Omental fat pad (tissue), 4 donors: ENCODE measurements around the gene ARFGAP1. TPM values are rescaled to one million over a fixed set of nuclear protein-coding genes. Genes with fewer than 3 reads are reported as not detected.

Experiments used
- ATAC-seq: fragments of 150-250 bp; one replicate; pipeline ENCODE4 v1.9.1; 2016; ENCODE audit warnings: mild to moderate bottlenecking, moderate library complexity; ENCODE audit not compliant: low FRiP score
- DNase-seq: peaks from one replicate; pipeline ENCODE4 v3.0.0-alpha.2; 2019; ENCODE audit warnings: low spot score
- total RNA-seq, 4 donors: library from RNA; depleted of rRNA; stranded (reverse); fragments of >200 nt; gene quantifications; one replicate each; pipeline ENCODE4 v1.1.0, GENCODE V29; 2016
- TF ChIP-seq, protein P1 (sequence below), 3 donors: fragments of 450-650 bp; IDR thresholded peaks; one replicate each; pipeline ENCODE4 v1.5.1; 2016 to 2017; ENCODE audit warnings: antibody characterized with exemption in 3 of 3, mild to moderate bottlenecking in 3 of 3, moderate library complexity in 2 of 3

ARFGAP1 gene
- total RNA-seq, 4 donors from 2014 or later = 29.2 to 59.7 (median 41.3) TPM

DNA sequence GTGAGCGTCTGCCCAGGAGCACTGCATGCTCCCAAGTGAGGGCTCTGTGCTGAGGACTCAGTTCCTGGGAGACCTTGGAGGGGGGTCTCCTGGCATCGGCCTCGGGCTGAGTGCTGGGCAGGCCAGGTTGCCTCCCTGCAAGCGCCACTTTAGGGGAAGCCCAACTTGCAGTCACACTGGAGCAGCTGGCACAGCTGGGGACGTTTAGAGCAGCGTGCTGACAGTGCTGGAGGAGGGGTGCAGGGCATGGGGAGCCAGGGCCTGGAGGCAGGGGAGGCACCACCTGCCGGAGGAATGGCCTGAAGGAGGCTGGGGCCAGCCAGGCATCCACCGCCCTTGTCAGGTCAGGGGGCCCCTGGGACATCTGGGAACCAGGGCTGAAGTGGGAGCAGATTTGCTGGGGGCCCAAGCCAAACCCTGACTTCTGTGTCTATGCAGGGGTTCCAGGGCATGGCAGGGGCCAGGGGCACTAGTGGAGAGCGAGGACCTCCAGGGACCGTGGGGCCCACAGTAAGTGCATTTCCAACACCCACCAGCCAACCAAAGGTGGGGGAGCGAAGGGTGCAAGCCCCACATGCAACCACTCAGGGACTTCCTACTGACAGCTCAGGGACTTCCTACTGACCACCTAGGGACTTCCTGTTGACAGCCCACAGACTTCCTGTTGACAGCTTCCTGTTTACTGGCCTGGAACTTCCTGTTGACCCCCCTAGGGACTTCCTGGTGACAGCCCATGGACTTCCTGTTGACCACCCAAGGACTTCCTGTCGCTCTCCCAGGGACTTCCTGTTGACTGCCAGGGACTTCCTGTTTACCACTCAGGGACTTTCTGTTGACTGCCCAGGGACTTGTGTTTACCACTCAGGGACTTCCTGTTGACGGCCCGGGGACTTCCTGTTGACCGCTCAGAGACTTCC lies 54.0 kb downstream of the ARFGAP1 start:
- ATAC-seq = no peak
- DNase-seq = no peak
- TF ChIP-seq, protein P1, sequence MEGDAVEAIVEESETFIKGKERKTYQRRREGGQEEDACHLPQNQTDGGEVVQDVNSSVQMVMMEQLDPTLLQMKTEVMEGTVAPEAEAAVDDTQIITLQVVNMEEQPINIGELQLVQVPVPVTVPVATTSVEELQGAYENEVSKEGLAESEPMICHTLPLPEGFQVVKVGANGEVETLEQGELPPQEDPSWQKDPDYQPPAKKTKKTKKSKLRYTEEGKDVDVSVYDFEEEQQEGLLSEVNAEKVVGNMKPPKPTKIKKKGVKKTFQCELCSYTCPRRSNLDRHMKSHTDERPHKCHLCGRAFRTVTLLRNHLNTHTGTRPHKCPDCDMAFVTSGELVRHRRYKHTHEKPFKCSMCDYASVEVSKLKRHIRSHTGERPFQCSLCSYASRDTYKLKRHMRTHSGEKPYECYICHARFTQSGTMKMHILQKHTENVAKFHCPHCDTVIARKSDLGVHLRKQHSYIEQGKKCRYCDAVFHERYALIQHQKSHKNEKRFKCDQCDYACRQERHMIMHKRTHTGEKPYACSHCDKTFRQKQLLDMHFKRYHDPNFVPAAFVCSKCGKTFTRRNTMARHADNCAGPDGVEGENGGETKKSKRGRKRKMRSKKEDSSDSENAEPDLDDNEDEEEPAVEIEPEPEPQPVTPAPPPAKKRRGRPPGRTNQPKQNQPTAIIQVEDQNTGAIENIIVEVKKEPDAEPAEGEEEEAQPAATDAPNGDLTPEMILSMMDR (IDR thresholded peaks at IDR 0.05) = no peak

DNA sequence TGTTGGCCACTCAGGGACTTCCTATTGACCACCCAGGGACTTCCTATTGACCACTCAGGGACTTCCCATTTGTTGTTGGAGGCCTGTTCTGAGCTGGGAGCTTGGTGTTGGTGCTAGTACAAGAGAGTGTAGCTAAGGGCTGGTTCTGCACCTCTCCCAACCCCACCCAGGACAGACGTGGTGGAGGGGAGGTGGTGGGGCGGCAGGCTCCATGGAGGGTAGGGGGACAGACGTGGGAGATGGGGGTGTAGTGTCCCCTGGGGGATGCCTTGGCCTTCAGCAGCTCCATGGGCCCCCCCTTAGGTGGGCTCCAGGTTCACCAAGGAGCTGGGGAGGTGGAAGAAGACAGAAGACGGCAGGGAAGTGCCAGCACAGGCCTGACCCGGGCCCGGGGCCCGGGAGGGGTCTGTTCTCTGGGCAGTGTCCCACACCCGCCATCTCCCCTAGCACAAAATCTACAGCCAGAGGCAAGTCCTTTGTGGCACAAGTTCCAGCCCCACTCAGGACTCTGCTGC lies 54.7 kb downstream of the ARFGAP1 start:
- no peak for ATAC-seq
- TF ChIP-seq, protein P1 (IDR thresholded peaks at IDR 0.05) = no peak
- DNase-seq = no peak

DNA sequence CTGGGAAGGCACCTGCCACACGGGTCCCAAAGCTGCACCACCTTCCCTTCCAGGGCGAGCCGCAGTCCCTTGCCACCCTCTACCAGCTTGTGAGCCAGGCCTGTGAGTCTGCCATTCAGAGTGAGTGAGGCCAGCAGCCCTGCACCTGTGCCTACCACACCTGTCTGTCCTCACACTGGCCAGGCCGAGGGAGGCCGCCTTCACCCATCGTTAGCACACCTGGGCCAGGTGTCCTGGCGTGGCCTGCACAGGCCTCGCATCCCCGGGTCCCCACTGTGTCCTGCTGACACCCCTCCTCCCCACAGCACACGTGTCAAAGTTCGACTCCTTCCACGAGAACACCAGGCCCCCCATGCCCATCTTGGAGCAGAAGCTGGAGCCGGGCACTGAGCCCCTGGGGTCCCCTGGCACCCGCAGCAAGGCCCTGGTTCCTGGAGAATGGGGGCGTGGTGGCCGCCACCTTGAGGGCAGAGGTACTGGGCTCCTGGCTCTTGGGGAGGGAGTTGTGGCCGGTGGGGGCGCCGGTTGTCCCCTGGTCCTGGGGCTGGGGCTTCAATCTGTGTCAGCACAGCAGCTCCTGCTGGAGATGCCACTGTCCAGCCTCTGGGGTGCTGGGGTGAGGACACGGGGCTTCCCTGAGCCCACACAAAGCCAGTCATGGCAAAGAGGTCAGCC lies 55.5 kb downstream of the ARFGAP1 start:
- DNase-seq (no peak), ATAC-seq (no peak)
- TF ChIP-seq, protein P1 (IDR thresholded peaks at IDR 0.05) = no peak

DNA sequence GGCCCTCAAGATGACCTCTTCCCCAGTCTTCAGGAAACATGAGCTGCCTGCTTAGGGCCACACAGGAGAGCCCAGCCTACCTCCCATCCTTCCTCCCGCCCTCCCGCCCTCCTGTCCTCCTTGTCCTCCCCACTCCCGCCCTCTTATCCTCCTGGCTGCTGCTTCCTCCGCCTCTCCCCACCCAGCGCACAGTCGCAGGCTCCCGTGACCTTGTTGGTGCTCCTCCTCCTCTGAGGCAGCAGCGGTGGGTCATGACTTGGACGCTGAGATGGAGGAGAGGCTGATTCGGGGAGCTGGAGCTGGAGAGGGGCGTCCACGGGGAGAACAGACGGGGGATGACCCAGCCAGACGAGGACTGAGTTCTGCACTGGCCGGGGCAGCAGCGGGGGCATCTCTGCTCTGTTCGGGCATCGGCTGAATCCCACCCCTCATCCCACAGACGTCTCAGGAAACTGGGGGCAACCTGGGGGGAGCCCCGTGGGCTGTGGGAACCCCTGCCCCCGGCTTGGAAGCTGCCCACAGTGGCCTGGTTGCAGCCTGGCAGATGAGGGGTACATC lies 56.2 kb downstream of the ARFGAP1 start:
- TF ChIP-seq, protein P1 (IDR thresholded peaks at IDR 0.05) = no peak
- no peak for DNase-seq
- no peak for ATAC-seq

DNA sequence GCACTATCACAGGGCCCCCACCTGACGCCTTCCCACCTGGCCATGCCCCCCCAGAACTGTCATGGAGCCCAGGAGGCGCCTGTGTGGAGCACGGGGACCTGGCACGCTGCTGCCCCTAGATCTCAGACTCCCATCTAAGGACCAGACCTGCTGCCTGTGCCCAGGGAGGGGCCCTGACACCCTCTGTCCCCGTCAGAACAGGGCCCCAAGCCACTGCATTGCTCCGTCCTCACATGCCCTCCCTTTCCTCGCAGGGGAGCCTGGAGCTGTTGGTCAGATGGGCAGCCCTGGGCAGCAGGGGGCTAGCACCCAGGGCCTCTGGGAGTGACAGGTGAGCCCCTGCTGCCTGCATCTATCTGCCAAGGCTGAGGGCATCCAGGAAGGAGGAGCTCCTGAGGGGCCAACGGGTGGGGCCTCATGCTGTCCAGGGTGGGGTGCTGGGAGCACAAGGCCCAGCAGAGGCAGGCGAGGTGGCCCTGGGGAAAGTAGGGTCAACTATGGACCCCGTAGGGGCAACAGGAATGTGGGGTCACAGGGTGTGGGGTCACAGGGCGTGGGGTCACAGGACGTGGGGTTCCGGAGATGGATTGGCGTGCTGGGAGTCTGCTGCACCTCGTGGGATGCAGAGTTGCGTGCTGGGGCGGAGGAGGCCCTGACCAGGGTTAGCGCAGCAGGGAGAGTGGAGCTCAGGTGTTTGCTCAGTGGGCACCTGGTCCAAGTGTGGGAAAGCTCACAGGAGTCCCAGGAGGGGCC lies 56.9 kb downstream of the ARFGAP1 start:
- TF ChIP-seq, protein P1 (IDR thresholded peaks at IDR 0.05) = no peak
- ATAC-seq (no peak), DNase-seq (no peak)

DNA sequence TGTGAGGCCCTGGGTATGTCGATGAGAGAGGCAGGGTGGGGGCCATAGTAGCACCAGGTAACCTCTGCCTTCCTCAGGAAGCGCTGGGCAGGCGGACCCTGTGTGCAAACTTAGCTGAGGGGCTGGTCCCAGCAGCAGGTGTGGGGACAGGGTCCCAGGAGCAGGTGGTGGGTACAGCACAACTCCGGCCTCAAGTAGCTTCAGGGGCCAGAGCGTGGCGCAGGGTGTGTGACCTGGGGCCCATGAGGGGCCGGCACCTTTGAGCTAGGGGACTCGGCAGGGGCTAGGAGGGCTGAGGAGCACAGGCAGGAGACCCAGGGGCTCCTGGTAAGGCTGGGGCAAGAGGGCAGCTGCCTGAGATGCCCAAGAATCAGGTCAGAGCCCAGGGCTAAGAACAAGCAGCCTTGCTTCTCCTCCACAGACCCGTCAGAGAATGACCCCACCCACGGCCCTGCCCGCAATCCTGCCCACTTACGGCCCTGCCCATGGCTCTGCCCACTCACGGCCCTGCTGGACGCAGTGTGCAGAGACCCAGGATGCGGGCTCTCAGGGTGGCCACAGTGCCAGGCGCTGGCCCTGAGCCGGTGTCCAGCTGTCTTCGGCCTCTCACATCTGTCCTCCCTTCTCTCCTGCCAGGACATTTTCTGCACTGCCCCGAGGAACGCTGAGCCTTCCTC lies 57.6 kb downstream of the ARFGAP1 start:
- no peak for DNase-seq
- TF ChIP-seq, protein P1 (IDR thresholded peaks at IDR 0.05) = no peak
- ATAC-seq = no peak
